Smooth muscle cell (in vitro differentiated cells): ENCODE data around the gene SP2. TPM values are rescaled to one million over a fixed set of nuclear protein-coding genes. Genes with fewer than 3 reads are reported as not detected.

ENCODE experiments used
- DNase-seq: peaks from one replicate; lab custom pipeline; 2025; ENCODE audit not compliant: unreplicated experiment; lab: John Stamatoyannopoulos, UW
- H2AFZ ChIP-seq: fragments of 200-600 bp; sonication (generic); 2 replicates; pipeline ENCODE4 v1.6.0; 2016; ENCODE audit warnings: antibody characterized with exemption, low read depth, mild to moderate bottlenecking
- H3F3A ChIP-seq: fragments of 200-600 bp; sonication (generic); 2 replicates; pipeline ENCODE4 v1.6.0; 2017; ENCODE audit warnings: antibody characterized with exemption, low read depth
- H3K27ac ChIP-seq: fragments of 200-600 bp; sonication (generic); 2 replicates; pipeline ENCODE4 v1.5.1; 2016; ENCODE audit warnings: low read depth, mild to moderate bottlenecking
- H3K27me3 ChIP-seq: fragments of 200-600 bp; sonication (generic); 2 replicates; pipeline ENCODE4 v1.6.1; 2016; ENCODE audit warnings: low read depth, mild to moderate bottlenecking
- H3K36me3 ChIP-seq: fragments of 200-600 bp; sonication (generic); 2 replicates; pipeline ENCODE4 v1.5.1; 2016; ENCODE audit warnings: low read depth
- H3K4me1 ChIP-seq: fragments of 200-600 bp; sonication (generic); 2 replicates; pipeline ENCODE4 v1.5.1; 2016; ENCODE audit warnings: low read depth
- H3K4me2 ChIP-seq: fragments of 200-600 bp; sonication (generic); 2 replicates; pipeline ENCODE4 v1.6.0; 2016; ENCODE audit warnings: mild to moderate bottlenecking
- H3K4me3 ChIP-seq: fragments of 200-600 bp; sonication (generic); 2 replicates; pipeline ENCODE4 v1.5.1; 2016; ENCODE audit warnings: mild to moderate bottlenecking
- H3K79me2 ChIP-seq: fragments of 200-600 bp; sonication (generic); 2 replicates; pipeline ENCODE4 v1.6.0; 2016; ENCODE audit warnings: low read depth, mild to moderate bottlenecking
- H3K9ac ChIP-seq: fragments of 200-600 bp; sonication (generic); 2 replicates; pipeline ENCODE4 v1.6.0; 2016; ENCODE audit warnings: low read depth
- H3K9me3 ChIP-seq: fragments of 200-600 bp; sonication (generic); replicated peaks from 2 replicates; pipeline ENCODE4 v1.5.1; 2016; ENCODE audit warnings: low read depth
- H4K20me1 ChIP-seq: fragments of 200-600 bp; sonication (generic); 2 replicates; pipeline ENCODE4 v1.6.0; 2016; ENCODE audit warnings: low read depth
- WGBS: methylation state at CpG from one replicate; pipeline ENCODE4 v1.1.7; 2016; ENCODE audit warnings: low lambda C conversion rate; 5-methylcytosine and 5-hydroxymethylcytosine counted together
- polyA plus RNA-seq: library from polyadenylated mRNA; unstranded; fragments of >200 nt; fragmentation: Nextera tagmentation; extraction: Ambion mirVana; gene quantifications from 2 replicates; pipeline ENCODE4 v1.2.1, GENCODE V29; 2016
- total RNA-seq: library from RNA; depleted of rRNA; stranded (reverse); fragments of >200 nt; gene quantifications from 2 replicates; pipeline ENCODE4 v1.2.3, GENCODE V29; 2014
- TF ChIP-seq, protein P1 (sequence below): fragments of 200-600 bp; sonication (generic); IDR thresholded peaks from 2 replicates; pipeline ENCODE4 v1.5.1; 2017; ENCODE audit warnings: borderline replicate concordance, mild to moderate bottlenecking, antibody characterized with exemption; ENCODE audit not compliant: insufficient read depth, poor library complexity, severe bottlenecking

SP2 gene
- total and polyA plus RNA-seq, 2 experiments from 2014 or later: 2.4 to 9.0 TPM

DNA sequence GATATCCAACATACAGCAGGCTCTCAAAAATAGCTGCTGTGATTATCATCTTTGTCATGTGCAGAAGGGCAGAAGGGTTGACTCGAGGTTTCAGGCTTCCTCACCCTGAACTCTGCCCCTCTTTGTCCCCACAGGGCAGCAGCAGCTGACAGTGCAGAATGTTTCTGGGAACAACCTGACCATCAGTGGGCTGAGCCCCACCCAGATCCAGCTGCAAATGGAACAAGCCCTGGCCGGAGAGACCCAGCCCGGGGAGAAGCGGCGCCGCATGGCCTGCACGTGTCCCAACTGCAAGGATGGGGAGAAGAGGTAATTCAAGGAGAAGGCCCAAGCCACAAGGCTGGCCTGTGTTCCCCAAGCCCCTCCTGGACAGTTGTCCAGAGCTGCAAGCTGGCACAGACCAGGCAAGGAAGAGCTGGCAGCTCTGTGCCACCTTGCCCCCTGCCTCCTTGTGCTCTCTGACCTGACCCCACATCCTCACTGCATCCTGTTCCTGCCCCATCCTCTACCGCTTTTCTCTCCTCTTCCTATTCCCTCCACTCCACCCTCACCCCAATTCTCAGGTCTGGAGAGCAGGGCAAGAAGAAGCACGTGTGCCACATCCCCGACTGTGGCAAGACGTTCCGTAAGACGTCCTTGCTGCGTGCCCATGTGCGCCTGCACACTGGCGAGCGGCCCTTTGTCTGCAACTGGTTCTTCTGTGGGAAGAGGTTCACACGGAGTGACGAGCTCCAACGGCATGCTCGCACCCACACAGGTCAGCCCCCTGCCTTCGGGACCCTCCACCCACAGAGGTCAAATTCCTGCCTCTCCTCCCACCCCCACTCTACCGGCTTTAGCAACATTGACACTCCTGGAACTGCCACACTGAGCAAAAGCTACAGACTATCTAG lies 29.0 kb downstream of the SP2 start:
- no peaks in the 10 kb centered on the region for H3K36me3 ChIP-seq
- TF ChIP-seq, protein P1, sequence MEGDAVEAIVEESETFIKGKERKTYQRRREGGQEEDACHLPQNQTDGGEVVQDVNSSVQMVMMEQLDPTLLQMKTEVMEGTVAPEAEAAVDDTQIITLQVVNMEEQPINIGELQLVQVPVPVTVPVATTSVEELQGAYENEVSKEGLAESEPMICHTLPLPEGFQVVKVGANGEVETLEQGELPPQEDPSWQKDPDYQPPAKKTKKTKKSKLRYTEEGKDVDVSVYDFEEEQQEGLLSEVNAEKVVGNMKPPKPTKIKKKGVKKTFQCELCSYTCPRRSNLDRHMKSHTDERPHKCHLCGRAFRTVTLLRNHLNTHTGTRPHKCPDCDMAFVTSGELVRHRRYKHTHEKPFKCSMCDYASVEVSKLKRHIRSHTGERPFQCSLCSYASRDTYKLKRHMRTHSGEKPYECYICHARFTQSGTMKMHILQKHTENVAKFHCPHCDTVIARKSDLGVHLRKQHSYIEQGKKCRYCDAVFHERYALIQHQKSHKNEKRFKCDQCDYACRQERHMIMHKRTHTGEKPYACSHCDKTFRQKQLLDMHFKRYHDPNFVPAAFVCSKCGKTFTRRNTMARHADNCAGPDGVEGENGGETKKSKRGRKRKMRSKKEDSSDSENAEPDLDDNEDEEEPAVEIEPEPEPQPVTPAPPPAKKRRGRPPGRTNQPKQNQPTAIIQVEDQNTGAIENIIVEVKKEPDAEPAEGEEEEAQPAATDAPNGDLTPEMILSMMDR: no peak
- H2AFZ ChIP-seq: no peak overlapping the region
- 95% methylated on average over 23 of the region's 23 CpGs for WGBS
- H3K9me3 ChIP-seq: no peaks in the 10 kb centered on the region
- no peaks in the 10 kb centered on the region for H3K27me3 ChIP-seq
- no peak for DNase-seq
- H3K4me3 ChIP-seq: no peak overlapping the region
- no peak overlapping the region for H3K4me2 ChIP-seq
- no peaks in the 10 kb centered on the region for H3K4me1 ChIP-seq
- no peak overlapping the region for H3K9ac ChIP-seq
- H3K79me2 ChIP-seq: no peaks in the 10 kb centered on the region
- H4K20me1 ChIP-seq: no peaks in the 10 kb centered on the region
- H3K27ac ChIP-seq: no peak overlapping the region
- H3F3A ChIP-seq: no peaks in the 10 kb centered on the region

GRCh38 chr17:47925678-47925988 lies 29.6 kb downstream of the SP2 start:
- no peak overlapping the region for H3K9ac ChIP-seq
- no peaks in the 10 kb centered on the region for H4K20me1 ChIP-seq
- H2AFZ ChIP-seq: no peak overlapping the region
- no peak overlapping the region for H3K27ac ChIP-seq
- no peaks in the 10 kb centered on the region for H3F3A ChIP-seq
- no peak for DNase-seq
- H3K36me3 ChIP-seq: no peaks in the 10 kb centered on the region
- H3K27me3 ChIP-seq: no peaks in the 10 kb centered on the region
- no peak overlapping the region for H3K4me2 ChIP-seq
- H3K4me1 ChIP-seq: no peaks in the 10 kb centered on the region
- TF ChIP-seq, protein P1: no peak
- no peaks in the 10 kb centered on the region for H3K79me2 ChIP-seq
- 89% methylated on average over 3 of the region's 3 CpGs for WGBS
- no peak overlapping the region for H3K4me3 ChIP-seq
- H3K9me3 ChIP-seq: no peaks in the 10 kb centered on the region

DNA sequence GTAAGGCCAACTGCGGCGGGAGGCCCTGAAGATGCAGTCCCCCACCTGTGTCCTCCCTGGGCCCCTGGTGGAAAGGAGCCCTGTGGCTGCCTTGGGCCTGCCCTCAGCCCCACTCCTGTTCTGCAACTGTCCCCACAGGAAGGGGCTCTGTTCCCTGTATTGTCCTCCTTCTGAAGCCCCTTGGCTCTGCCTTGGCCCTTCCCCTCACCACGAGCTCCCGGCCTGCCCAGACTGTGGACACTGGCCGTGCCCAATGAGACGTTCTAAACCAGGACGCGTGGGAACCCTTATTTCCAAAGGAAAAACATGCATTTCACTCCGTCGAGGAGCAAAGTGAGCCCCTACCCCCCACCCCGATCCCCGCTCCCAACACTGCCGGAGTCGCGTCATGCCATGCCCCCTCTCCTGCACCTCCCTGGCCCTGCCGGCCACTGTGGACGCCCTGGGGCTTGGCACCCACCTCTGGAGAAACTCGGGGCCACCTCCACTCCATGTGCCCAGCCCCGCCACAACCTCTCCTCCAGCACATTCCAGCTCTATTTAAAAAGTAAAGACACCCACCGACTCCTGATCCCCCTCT lies 31.9 kb downstream of the SP2 start:
- H4K20me1 ChIP-seq: no peaks in the 10 kb centered on the region
- no peak overlapping the region for H3K4me3 ChIP-seq
- no peak overlapping the region for H3K9ac ChIP-seq
- no peaks in the 10 kb centered on the region for H3K9me3 ChIP-seq
- no peaks in the 10 kb centered on the region for H3F3A ChIP-seq
- no peak overlapping the region for H2AFZ ChIP-seq
- no peak for DNase-seq
- TF ChIP-seq, protein P1: no peak
- no peaks in the 10 kb centered on the region for H3K36me3 ChIP-seq
- H3K27ac ChIP-seq: no peak overlapping the region
- 96% methylated on average over 13 of the region's 20 CpGs for WGBS
- H3K27me3 ChIP-seq: no peaks in the 10 kb centered on the region
- no peak overlapping the region for H3K4me2 ChIP-seq
- no peaks in the 10 kb centered on the region for H3K79me2 ChIP-seq
- no peaks in the 10 kb centered on the region for H3K4me1 ChIP-seq
